Activated T-helper 2 cell treated with anti-CD3 and anti-CD28 coated beads, Interferon-gamma antibody, Interleukin-2, Interleukin-4, amounts not matched to agents 10 μg/mL and 5 μg/mL and 100 μg/mL, durations not matched to agents 14 hours and 24 hours and 36 hours (primary cell): ENCODE data around the gene RSPH9. TPM values are rescaled to one million over a fixed set of nuclear protein-coding genes. Genes with fewer than 3 reads are reported as not detected.
"Not testable (repeated sequence)": the region's sequence is repeated elsewhere in the genome, so short reads cannot be mapped to it uniquely, and the experiment has no call there.

Experiments used
- DNase-seq: peaks from one replicate; pipeline ENCODE4 v3.0.0; 2021; ENCODE audit warnings: low spot score
- H3K27ac Mint-ChIP-seq: one replicate; pipeline ENCODE4 v1.8.0; 2021; ENCODE audit warnings: mixed read lengths
- H3K27me3 Mint-ChIP-seq: one replicate; pipeline ENCODE4 v1.8.0; 2021; ENCODE audit warnings: low read depth, mixed read lengths
- H3K36me3 Mint-ChIP-seq: one replicate; pipeline ENCODE4 v1.8.0; 2021; ENCODE audit warnings: low read depth, mixed read lengths
- H3K4me1 Mint-ChIP-seq: one replicate; pipeline ENCODE4 v1.8.0; 2021; ENCODE audit warnings: low read depth, mixed read lengths
- H3K4me3 Mint-ChIP-seq: one replicate; pipeline ENCODE4 v1.8.0; 2021; ENCODE audit warnings: low read depth, mild to moderate bottlenecking, moderate library complexity, mixed read lengths
- H3K9me3 Mint-ChIP-seq: one replicate; pipeline ENCODE4 v1.8.0; 2021; ENCODE audit warnings: mixed read lengths
- intact Hi-C: fragments of 100-400 bp; cut with micrococcal nuclease; formaldehyde crosslinking; loops from one replicate; pipeline ENCODE4 v1.15.1; 2023
- total RNA-seq: library from RNA; stranded (reverse); gene quantifications from 2 replicates; pipeline ENCODE4 v1.2.3, GENCODE V29; 2022

The RSPH9 gene
- total RNA-seq, 1 donor from 2014 or later = not detected

- intact Hi-C loops = loop anchor here (5.0 kb wide), 1 partner anchor 622 kb away; the partner anchor contains the start of gene SLC35B2
- Mint-ChIP-seq H3K4me3 (peak overlapping the region; percentile 92), H3K27ac (no peak overlapping the region), H3K4me1 (peaks cover 39% of the 10 kb centered on the region), H3K27me3 (no peaks in the 10 kb centered on the region), H3K36me3 (peaks cover 27% of the 10 kb centered on the region), H3K9me3 (no peaks in the 10 kb centered on the region)
- DNase-seq = no peak
Observed at GRCh38 chr6:43634702-43635303, 10.0 kb upstream of the RSPH9 start.

DNA sequence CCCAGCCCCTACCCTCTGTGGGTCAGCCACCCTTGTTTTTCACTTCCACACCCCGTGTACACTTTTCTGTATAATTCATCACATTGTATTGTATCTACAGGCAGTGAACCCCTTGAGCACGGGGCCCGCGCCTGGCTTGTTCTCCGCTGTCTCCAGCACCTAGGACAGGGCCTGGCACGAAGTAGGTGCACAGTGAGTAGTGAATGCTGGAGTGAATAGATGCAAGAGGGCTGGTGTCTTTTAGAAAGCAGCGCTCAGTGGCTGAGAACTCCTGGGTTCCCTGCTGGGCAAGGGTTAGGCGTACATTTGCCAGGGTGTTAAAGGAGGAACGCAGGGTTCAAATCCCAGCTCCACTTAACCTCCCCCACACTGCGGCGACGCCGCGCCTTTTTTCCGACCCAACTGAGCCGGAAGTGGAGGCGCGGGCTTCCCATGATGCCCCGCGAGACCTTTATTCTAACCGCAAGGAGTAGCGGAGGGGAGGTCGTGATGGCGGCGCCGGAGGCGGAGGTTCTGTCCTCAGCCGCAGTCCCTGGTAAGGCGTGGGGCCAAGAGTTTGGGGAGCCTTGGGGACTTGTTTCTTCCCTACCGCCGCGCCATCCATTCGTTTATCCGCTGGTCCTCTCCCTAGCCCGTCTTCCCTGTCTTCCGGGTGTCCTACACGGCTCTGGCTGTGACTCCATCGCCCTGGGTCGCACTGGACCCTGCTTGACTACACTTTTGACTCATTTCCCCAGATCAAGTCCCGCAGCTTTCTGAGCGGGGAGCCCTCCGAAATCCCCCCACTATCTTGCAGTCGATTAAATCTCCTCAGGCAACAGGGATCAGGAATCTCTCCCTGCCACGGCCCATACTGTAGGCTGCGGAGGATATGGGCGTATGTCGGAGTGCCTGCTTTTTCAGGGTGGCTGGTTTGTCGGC is 9.2 kb upstream of the RSPH9 start, which contains the start of gene MAD2L1BP:
TSS of gene MAD2L1BP (plus strand) at position 454 of the 921 bp plus-strand sequence. CDS start at position 490, 36 bp downstream.
- DNase-seq = peak; percentile 86
- intact Hi-C loops = loop anchor here (5.0 kb wide), 1 partner anchor 622 kb away; the partner anchor contains the start of gene SLC35B2
- Mint-ChIP-seq H3K9me3 (no peaks in the 10 kb centered on the region), H3K27me3 (no peaks in the 10 kb centered on the region), H3K4me3 (peak within 1 kb of the TSS; percentile 92), H3K27ac (peak within 1 kb of the TSS; percentile 83), H3K4me1 (peaks cover 40% of the 10 kb centered on the region), H3K36me3 (peaks cover 36% of the 10 kb centered on the region)

DNA sequence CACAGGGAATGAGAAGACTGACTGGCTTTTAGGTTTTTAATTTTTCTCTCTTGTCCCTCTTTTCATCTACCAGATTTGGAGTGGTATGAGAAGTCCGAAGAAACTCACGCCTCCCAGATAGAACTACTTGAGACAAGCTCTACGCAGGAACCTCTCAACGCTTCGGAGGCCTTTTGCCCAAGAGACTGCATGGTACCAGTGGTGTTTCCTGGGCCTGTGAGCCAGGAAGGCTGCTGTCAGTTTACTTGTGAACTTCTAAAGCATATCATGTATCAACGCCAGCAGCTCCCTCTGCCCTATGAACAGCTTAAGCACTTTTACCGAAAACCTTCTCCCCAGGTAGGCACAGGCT is 8.6 kb upstream of the RSPH9 start:
- H3K27me3 Mint-ChIP-seq = no peaks in the 10 kb centered on the region
- peak overlapping the region; percentile 92 for H3K4me3 Mint-ChIP-seq
- H3K9me3 Mint-ChIP-seq = no peaks in the 10 kb centered on the region
- H3K36me3 Mint-ChIP-seq = peaks cover 37% of the 10 kb centered on the region
- intact Hi-C loops = loop anchor here (5.0 kb wide), 1 partner anchor 621 kb away; the partner anchor contains the start of gene SLC35B2
- H3K27ac Mint-ChIP-seq = peak overlapping the region; percentile 83
- peaks cover 37% of the 10 kb centered on the region for H3K4me1 Mint-ChIP-seq
- DNase-seq = no peak

DNA sequence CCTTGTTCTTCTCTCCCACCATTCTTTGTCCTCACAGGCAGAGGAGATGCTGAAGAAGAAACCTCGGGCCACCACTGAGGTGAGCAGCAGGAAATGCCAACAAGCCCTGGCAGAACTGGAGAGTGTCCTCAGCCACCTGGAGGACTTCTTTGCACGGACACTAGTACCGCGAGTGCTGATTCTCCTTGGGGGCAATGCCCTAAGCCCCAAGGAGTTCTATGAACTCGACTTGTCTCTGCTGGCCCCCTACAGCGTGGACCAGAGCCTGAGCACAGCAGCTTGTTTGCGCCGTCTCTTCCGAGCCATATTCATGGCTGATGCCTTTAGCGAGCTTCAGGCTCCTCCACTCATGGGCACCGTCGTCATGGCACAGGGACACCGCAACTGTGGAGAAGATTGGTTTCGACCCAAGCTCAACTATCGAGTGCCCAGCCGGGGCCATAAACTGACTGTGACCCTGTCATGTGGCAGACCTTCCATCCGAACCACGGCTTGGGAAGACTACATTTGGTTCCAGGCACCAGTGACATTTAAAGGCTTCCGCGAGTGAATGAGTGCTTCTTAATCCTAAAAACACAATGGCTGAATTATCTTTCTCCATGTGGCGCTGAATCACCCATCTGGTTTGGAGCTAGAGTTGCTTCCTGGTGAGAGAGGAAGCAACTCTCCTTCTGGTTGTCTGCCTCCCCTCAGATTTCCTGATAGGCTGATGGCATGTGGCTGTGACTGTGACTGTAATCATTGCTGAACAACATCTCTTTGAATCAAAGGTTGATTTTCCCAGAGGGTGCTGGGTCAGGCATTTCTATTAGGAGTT is 4.6 kb upstream of the RSPH9 start:
- Mint-ChIP-seq H3K4me1 (peaks cover 36% of the 10 kb centered on the region), H3K36me3 (peaks cover 50% of the 10 kb centered on the region), H3K4me3 (no peak overlapping the region), H3K9me3 (no peaks in the 10 kb centered on the region), H3K27me3 (no peaks in the 10 kb centered on the region), H3K27ac (no peak overlapping the region)
- no peak for DNase-seq
- intact Hi-C loops = loop anchor here (5.0 kb wide), 1 partner anchor 617 kb away; the partner anchor contains the start of gene SLC35B2

- no peak for DNase-seq
- peaks cover 14% of the 10 kb centered on the region for H3K36me3 Mint-ChIP-seq
- H3K4me3 Mint-ChIP-seq = peak overlapping the region; percentile 83
- H3K27ac Mint-ChIP-seq = no peak overlapping the region
- H3K4me1 Mint-ChIP-seq = peaks cover 13% of the 10 kb centered on the region
- no peaks in the 10 kb centered on the region for H3K9me3 Mint-ChIP-seq
- no peaks in the 10 kb centered on the region for H3K27me3 Mint-ChIP-seq
- intact Hi-C loops = loop anchor here (2.0 kb wide), 1 partner anchor 17 kb away; the partner anchor contains the start of gene GTPBP2
Observed at GRCh38 chr6:43645613-43645964, 753 bp downstream of the RSPH9 start.

DNA sequence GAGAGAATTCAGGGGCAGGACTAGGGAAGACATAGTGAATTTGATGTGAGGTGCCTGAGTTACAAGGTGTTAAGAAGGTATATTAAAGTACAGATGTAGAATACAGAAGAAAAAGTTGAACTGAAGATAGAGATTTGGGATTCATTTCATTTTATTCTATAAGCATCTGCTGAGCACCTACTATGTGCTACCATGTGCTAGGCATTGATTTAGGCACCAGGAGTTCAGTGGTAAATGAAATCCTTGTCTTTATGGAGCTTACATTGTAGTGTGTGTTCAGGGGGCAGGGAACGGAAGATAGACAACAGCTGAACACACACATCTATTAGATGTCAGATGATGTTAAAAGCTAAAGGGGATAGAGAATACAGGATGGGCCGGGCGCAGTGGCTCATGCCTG is 2.8 kb downstream of the RSPH9 start:
- peaks cover 5% of the 10 kb centered on the region for H3K36me3 Mint-ChIP-seq
- peaks cover 10% of the 10 kb centered on the region for H3K4me1 Mint-ChIP-seq
- DNase-seq = no peak
- H3K9me3 Mint-ChIP-seq = no peaks in the 10 kb centered on the region
- no peak overlapping the region for H3K27ac Mint-ChIP-seq
- intact Hi-C loops = no loop called here
- no peak overlapping the region for H3K4me3 Mint-ChIP-seq
- H3K27me3 Mint-ChIP-seq = no peaks in the 10 kb centered on the region

GRCh38 chr6:43648248-43648647 is 3.4 kb downstream of the RSPH9 start:
- H3K4me3 Mint-ChIP-seq = no peak overlapping the region
- no peaks in the 10 kb centered on the region for H3K9me3 Mint-ChIP-seq
- H3K27ac Mint-ChIP-seq = no peak overlapping the region
- no peaks in the 10 kb centered on the region for H3K36me3 Mint-ChIP-seq
- H3K27me3 Mint-ChIP-seq = no peaks in the 10 kb centered on the region
- DNase-seq = no peak
- intact Hi-C loops = no loop called here
- peaks cover 10% of the 10 kb centered on the region for H3K4me1 Mint-ChIP-seq

DNA sequence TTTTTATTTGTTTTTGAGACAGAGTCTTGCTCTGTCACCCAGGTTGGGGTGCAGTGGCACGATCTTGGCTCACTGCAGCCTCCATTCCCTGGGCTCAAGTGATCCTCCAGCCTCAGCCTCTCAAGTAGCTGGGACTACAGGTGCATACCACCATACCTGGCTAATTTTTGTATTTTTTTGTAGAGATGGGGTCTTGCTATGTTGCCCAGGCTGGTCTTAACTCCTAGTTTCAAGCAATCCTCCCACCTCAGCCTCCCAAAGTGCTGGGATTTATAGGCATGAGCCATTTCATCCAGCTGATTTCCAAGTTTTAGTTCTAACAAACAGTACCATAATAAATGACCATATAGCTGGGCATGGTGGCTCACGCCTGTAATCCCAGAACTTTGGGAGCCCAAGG is 8.0 kb downstream of the RSPH9 start:
- DNase-seq, H3K27me3 Mint-ChIP-seq, H3K4me1 Mint-ChIP-seq, H3K9me3 Mint-ChIP-seq, H3K4me3 Mint-ChIP-seq, H3K27ac Mint-ChIP-seq, H3K36me3 Mint-ChIP-seq, intact Hi-C loops: not testable (repeated sequence)

DNA sequence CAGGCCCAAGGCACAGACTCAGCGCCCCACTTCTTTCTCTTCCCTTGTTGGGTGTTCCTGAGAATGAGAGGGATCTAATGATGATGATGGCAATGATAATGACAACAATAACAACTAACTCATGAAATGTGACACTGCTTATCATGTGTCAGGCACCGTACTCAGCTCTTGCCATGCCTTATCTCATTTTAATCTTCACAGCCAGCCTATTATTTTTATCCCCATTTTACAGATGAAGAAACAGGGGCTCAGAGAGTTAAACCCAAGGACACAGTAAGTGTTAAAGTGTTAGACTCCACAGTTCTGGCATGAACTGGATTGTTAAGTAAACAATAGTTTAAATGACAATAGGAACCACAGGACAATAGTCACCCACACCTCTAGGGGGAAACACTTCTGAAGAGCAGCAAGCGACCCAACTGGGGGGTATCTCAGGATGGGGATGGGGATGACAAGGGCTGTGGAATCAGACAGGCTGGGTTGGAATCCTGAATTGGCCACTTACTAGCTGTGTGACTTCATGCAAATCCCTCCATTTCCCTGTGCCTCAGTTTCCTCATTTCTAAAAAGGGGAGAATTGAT is 12.5 kb downstream of the RSPH9 start:
- no peak for DNase-seq
- H3K27ac Mint-ChIP-seq = no peak overlapping the region
- intact Hi-C loops = no loop called here
- no peak overlapping the region for H3K4me3 Mint-ChIP-seq
- H3K27me3 Mint-ChIP-seq = no peaks in the 10 kb centered on the region
- H3K36me3 Mint-ChIP-seq = no peaks in the 10 kb centered on the region
- peaks cover 4% of the 10 kb centered on the region for H3K9me3 Mint-ChIP-seq
- H3K4me1 Mint-ChIP-seq = peaks cover 6% of the 10 kb centered on the region

GRCh38 chr6:43658161-43658560 is 13.3 kb downstream of the RSPH9 start:
- Mint-ChIP-seq H3K36me3 (no peaks in the 10 kb centered on the region), H3K27ac (no peak overlapping the region), H3K27me3 (no peaks in the 10 kb centered on the region), H3K4me1 (peaks cover 11% of the 10 kb centered on the region), H3K9me3 (peaks cover 4% of the 10 kb centered on the region), H3K4me3 (no peak overlapping the region)
- no peak for DNase-seq
- intact Hi-C loops = no loop called here

- H3K27me3 Mint-ChIP-seq, H3K27ac Mint-ChIP-seq, H3K36me3 Mint-ChIP-seq, H3K9me3 Mint-ChIP-seq, intact Hi-C loops, H3K4me3 Mint-ChIP-seq, DNase-seq: not testable (repeated sequence)
- H3K4me1 Mint-ChIP-seq = peaks cover 21% of the 10 kb centered on the region
Observed at GRCh38 chr6:43662948-43663347, 18.1 kb downstream of the RSPH9 start.

DNA sequence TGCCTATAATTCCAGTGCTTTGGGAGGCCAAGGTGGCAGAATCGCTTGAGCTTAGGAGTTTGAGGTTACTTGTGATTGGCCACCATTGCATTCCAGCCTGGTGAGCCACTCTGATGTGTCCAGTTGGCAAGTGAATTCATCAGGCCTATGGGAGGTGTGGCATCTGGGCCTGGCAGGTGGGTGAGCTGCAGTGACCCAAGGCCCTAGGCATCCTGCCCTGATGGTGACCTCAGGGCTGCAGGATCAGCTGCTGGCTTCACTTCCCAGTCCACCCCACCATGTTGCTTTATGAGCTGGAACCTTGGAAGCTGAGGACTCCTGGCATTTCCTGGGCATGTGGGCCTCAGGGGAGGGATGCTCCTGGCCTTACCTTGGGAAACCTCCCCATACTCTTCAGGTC is 20.5 kb downstream of the RSPH9 start:
- DNase-seq = no peak
- no peak overlapping the region for H3K27ac Mint-ChIP-seq
- H3K4me1 Mint-ChIP-seq = peaks cover 41% of the 10 kb centered on the region
- no peaks in the 10 kb centered on the region for H3K27me3 Mint-ChIP-seq
- intact Hi-C loops = loop anchor here (5.0 kb wide), 1 partner anchor 107 kb away; the partner anchor contains the start of gene VEGFA
- H3K36me3 Mint-ChIP-seq = peaks cover 8% of the 10 kb centered on the region
- no peak overlapping the region for H3K4me3 Mint-ChIP-seq
- H3K9me3 Mint-ChIP-seq = peaks cover 4% of the 10 kb centered on the region
